Left lung (tissue), 10 donors: ENCODE data around the gene BPIFB6. TPM values are rescaled to one million over a fixed set of nuclear protein-coding genes. Genes with fewer than 3 reads are reported as not detected.
A peak's percentile ranks its signal among the peaks of the same experiment; 100 is the strongest.

Experiments used
- ATAC-seq: fragments of 200-7000 bp; cut with Tn5 transposase; one replicate; pipeline ENCODE4 v1.9.1; 2020; ENCODE audit warnings: moderate library complexity
- DNase-seq, 4 donors: peaks; one replicate each; pipeline ENCODE4 v3.0.0-alpha.2; 2013 to 2020
- H3K27ac ChIP-seq, 2 donors: fragments of 200-600 bp; sonication (generic) in 1 of 2; one replicate each; pipeline versions ENCODE4 v1.5.0 to v1.8.0; 2020 to 2021
- H3K27me3 ChIP-seq, 2 donors: fragments of 200-600 bp; sonication (generic) in 1 of 2; one replicate each; pipeline versions ENCODE4 v1.5.0 to v1.8.0; 2020 to 2021
- H3K36me3 ChIP-seq, 2 donors: fragments of 200-600 bp; sonication (generic) in 1 of 2; one replicate each; pipeline versions ENCODE4 v1.5.0 to v1.8.0; 2020 to 2021
- H3K4me1 ChIP-seq, 2 donors: fragments of 200-600 bp; one replicate each; pipeline ENCODE4 v1.8.0; 2021
- H3K4me3 ChIP-seq, 2 donors: fragments of 200-600 bp; sonication (generic) in 1 of 2; one replicate each; pipeline versions ENCODE4 v1.5.0 to v1.8.0; 2020 to 2021; ENCODE audit warnings: mild to moderate bottlenecking in 1 of 2
- H3K9me3 ChIP-seq, 2 donors: fragments of 200-600 bp; sonication (generic) in 1 of 2; one replicate each; pipeline versions ENCODE4 v1.5.0 to v1.8.0; 2020 to 2021
- CTCF ChIP-seq, 2 donors: fragments of 200-600 bp; sonication (generic) in 1 of 2; IDR thresholded peaks; one replicate each; pipeline versions ENCODE4 v1.5.0 to v1.8.0; 2021; ENCODE audit warnings: antibody characterized with exemption in 2 of 2
- intact Hi-C, 2 donors: fragments of 100-400 bp; cut with DNase I; formaldehyde crosslinking; loops; one replicate each; pipeline versions ENCODE4 v1.11.2 to v1.14.2; 2022
- polyA plus RNA-seq, 6 donors: library from polyadenylated mRNA; unstranded; fragments of 120-200 nt; gene quantifications; one replicate each; pipeline ENCODE4 v1.2.1, GENCODE V29; 2013; ENCODE audit not compliant: insufficient read length in 6 of 6
- total RNA-seq, 2 donors: library from RNA; stranded (reverse); fragmentation: NEBNext Ultra II Directional; extraction: Animal tissue kit (Norgen Biotek cat#: 25700); gene quantifications; one replicate each; pipeline ENCODE4 v1.2.1, GENCODE V29; 2021
- donor health status: DM: no; HTN: yes; CAD: no.
- donor health status: DM: no; HTN: no; CAD: no.

Gene BPIFB6
- total and polyA plus RNA-seq, 8 donors: not detected

- Histone ChIP-seq H3K9me3 (no peaks in the 10 kb centered on the region), H3K36me3 (no peaks in the 10 kb centered on the region), H3K27ac (no peak overlapping the region), H3K4me3 (no peak overlapping the region), H3K27me3 (no peaks in the 10 kb centered on the region), H3K4me1 (no peaks in the 10 kb centered on the region)
- no peak for TF ChIP-seq CTCF (IDR thresholded peaks at IDR 0.05)
- no peak for ATAC-seq
- intact Hi-C loops: no loop called here
- DNase-seq: peak in 1 of 4 donors; percentile 4
Measured at GRCh38 chr20:33064572-33065287, 33.3 kb downstream of the BPIFB6 start.

GRCh38 chr20:33065785-33066184, 34.3 kb downstream of the BPIFB6 start:
- Histone ChIP-seq H3K27me3 (no peaks in the 10 kb centered on the region), H3K36me3 (no peaks in the 10 kb centered on the region), H3K27ac (no peak overlapping the region), H3K9me3 (no peaks in the 10 kb centered on the region), H3K4me3 (no peak overlapping the region), H3K4me1 (no peaks in the 10 kb centered on the region)
- TF ChIP-seq CTCF (IDR thresholded peaks at IDR 0.05): no peak
- DNase-seq: no peak
- intact Hi-C loops: no loop called here
- ATAC-seq: no peak

- Histone ChIP-seq H3K36me3 (no peaks in the 10 kb centered on the region), H3K27ac (no peak overlapping the region), H3K27me3 (no peaks in the 10 kb centered on the region), H3K9me3 (no peaks in the 10 kb centered on the region), H3K4me3 (no peak overlapping the region), H3K4me1 (no peaks in the 10 kb centered on the region)
- TF ChIP-seq CTCF (IDR thresholded peaks at IDR 0.05): no peak
- no peak for ATAC-seq
- intact Hi-C loops: no loop called here
- DNase-seq: no peak
Measured at GRCh38 chr20:33067806-33068205, 36.4 kb downstream of the BPIFB6 start.

- Histone ChIP-seq H3K9me3 (no peaks in the 10 kb centered on the region), H3K27ac (no peak overlapping the region), H3K36me3 (no peaks in the 10 kb centered on the region), H3K4me3 (no peak overlapping the region), H3K27me3 (no peaks in the 10 kb centered on the region), H3K4me1 (no peaks in the 10 kb centered on the region)
- DNase-seq (no peak), ATAC-seq (no peak)
- no peak for TF ChIP-seq CTCF (IDR thresholded peaks at IDR 0.05)
- intact Hi-C loops: no loop called here
Measured at GRCh38 chr20:33068251-33068939, 36.9 kb downstream of the BPIFB6 start.

GRCh38 chr20:33069673-33070072, 38.2 kb downstream of the BPIFB6 start:
- intact Hi-C loops: no loop called here
- ATAC-seq: no peak
- no peak overlapping the region for H3K27ac ChIP-seq
- no peak overlapping the region for H3K4me3 ChIP-seq
- no peak for DNase-seq
- H3K4me1 ChIP-seq: no peaks in the 10 kb centered on the region
- no peak for TF ChIP-seq CTCF (IDR thresholded peaks at IDR 0.05)
- no peaks in the 10 kb centered on the region for H3K9me3 ChIP-seq
- H3K36me3 ChIP-seq: no peaks in the 10 kb centered on the region
- no peaks in the 10 kb centered on the region for H3K27me3 ChIP-seq
